SK-N-MC (cell line): ENCODE measurements around the gene IL21R.
"Not testable (repeated sequence)": the region's sequence is repeated elsewhere in the genome, so short reads cannot be mapped to it uniquely, and the experiment has no call there.

Source experiments
- EZH2 ChIP-seq: fragments of 200-600 bp; sonication (generic); IDR thresholded peaks from one replicate; pipeline ENCODE4 v1.6.1; 2017; ENCODE audit warnings: antibody characterized with exemption
- POLR2AphosphoS5 ChIP-seq: IDR thresholded peaks from 2 replicates; pipeline ENCODE4 v1.6.1; 2012; ENCODE audit warnings: mild to moderate bottlenecking, low read depth, low read length, borderline replicate concordance

DNA sequence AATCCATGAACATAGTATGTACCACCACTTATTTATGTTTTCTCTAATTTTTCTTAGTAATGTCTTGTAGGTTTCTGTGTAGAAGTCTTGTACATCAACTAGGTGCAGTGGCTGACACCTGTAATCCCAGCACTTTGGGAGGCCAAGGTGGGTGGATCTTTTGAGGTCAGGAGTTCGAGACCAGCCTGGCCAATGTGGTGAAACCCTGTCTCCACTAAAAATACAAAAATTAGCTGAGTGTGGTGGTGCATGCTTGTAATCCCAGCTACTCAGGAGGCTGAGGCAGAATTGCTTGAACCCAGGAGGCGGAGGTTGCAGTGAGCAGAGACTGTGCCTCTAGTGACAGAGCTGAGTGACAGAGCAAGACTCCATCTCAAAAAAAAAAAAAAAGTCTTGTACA is 8.0 kb downstream of the IL21R start:
- TF ChIP-seq EZH2, POLR2AphosphoS5: not testable (repeated sequence)
